Tibial nerve (tissue), 3 donors: ENCODE data around the gene ALG14.

Source experiments
- CTCF ChIP-seq, 5 experiments: fragments of 200-600 bp in 3 of 5; fragments of 450-650 bp in 2 of 5; sonication (generic) in 3 of 5; IDR thresholded peaks; one replicate each; pipeline ENCODE4 v1.5.1; 2016 to 2019; ENCODE audit warnings: antibody characterized with exemption in 5 of 5, mild to moderate bottlenecking in 3 of 5, moderate library complexity in 2 of 5
- POLR2A ChIP-seq, 2 donors: fragments of 450-650 bp; IDR thresholded peaks; one replicate each; pipeline ENCODE4 v1.6.1; 2017; ENCODE audit warnings: antibody characterized with exemption in 2 of 2, mild to moderate bottlenecking in 2 of 2, moderate library complexity in 2 of 2

DNA sequence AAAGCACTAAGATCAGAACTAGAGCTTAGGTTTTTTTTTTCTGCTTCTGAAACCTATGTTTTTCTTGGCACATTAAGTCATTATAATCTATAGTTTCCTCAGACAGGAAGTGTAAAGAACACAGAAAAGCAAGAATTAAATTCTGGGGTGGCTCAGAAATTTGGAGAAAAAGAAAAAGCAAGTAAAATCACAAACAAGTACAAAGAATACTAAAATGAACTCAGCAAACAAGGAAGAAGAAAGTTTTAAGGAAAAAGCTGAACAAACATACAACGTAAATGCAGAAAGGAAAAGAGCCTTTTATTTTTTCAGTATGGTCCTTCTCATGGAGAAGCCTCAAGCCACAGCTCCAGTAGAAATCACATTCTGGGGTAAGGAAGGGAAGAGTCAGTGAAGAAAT, 137.3 kb downstream of the ALG14 start:
- TF ChIP-seq CTCF (IDR thresholded peaks at IDR 0.05) = no peak
- no peak for TF ChIP-seq POLR2A (IDR thresholded peaks at IDR 0.05)
